H1 (cell line): ENCODE measurements around the gene SERPINB13. TPM values are rescaled to one million over a fixed set of nuclear protein-coding genes. Genes with fewer than 3 reads are reported as not detected.

Experiments used
- polyA plus RNA-seq, 7 experiments: library from polyadenylated mRNA; depleted of rRNA in 3 of 7; stranded (reverse) in 5 of 7; unstranded in 2 of 7; fragments of >200 nt in 5 of 7; fragments of 200-250 nt in 2 of 7; gene quantifications; 1 replicate in 5 of 7; 2 replicates in 1 of 7; 4 replicates in 1 of 7; pipeline versions ENCODE4 v1.2.1 to v1.2.3, GENCODE V29; 2011 to 2013; ENCODE audit warnings: missing spikeins in 2 of 7, mixed read lengths in 2 of 7
- total RNA-seq: library from RNA; stranded (reverse); fragmentation: NEBNext Ultra II Directional; extraction: Animal tissue kit (Norgen Biotek cat#: 25700); gene quantifications from 2 replicates; pipeline ENCODE4 v1.2.1, GENCODE V29; 2021
- TF ChIP-seq, protein P1 (sequence below): fragments of 300-600 bp; sonication (generic); IDR thresholded peaks from 2 replicates; pipeline ENCODE4 v1.7.1; 2012; ENCODE audit warnings: low read length, moderate library complexity, mild to moderate bottlenecking, inconsistent platforms; ENCODE audit not compliant: insufficient replicate concordance

SERPINB13 gene
- total and polyA plus RNA-seq, 2 of the 8 experiments (the other 6 are each of a cell fraction or from before 2014, with no cell fraction given) = not detected

DNA sequence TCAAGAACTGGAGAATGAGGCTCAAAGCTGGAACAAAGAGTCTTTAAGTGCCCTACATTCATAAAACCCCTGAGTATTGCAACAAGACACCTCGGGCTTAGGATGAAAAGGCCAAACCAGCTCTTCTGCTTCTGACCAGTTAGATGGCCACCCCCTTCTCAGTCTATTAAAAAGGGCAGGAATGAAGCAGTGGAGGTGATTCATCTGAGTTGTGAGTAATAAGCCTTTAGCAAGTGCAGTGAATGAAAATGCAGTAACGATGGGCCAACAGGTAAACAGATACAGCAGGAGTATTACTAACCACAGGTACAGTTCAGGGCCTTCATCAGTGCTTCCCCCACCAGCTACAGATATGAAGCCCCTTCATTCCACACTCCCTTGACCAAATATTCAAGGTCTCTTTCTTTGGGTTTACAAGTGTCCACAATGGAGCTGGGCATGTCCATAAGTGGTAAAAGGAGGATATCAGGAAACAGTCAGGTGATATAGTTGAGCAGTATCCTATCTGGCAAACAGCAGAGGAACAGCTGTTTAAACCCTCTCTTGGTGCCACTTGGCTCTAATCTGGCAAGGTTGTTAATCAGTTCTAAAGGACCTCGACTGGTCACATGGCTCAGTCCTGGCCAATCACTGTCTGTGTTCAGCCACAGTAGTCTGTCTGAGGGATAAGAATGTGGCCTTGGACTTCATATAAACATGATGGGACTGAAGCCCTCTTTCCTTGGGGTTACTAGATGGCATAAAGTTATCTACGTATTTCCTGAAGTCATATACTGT, 17.8 kb downstream of the SERPINB13 start (continued):
- TF ChIP-seq, protein P1, sequence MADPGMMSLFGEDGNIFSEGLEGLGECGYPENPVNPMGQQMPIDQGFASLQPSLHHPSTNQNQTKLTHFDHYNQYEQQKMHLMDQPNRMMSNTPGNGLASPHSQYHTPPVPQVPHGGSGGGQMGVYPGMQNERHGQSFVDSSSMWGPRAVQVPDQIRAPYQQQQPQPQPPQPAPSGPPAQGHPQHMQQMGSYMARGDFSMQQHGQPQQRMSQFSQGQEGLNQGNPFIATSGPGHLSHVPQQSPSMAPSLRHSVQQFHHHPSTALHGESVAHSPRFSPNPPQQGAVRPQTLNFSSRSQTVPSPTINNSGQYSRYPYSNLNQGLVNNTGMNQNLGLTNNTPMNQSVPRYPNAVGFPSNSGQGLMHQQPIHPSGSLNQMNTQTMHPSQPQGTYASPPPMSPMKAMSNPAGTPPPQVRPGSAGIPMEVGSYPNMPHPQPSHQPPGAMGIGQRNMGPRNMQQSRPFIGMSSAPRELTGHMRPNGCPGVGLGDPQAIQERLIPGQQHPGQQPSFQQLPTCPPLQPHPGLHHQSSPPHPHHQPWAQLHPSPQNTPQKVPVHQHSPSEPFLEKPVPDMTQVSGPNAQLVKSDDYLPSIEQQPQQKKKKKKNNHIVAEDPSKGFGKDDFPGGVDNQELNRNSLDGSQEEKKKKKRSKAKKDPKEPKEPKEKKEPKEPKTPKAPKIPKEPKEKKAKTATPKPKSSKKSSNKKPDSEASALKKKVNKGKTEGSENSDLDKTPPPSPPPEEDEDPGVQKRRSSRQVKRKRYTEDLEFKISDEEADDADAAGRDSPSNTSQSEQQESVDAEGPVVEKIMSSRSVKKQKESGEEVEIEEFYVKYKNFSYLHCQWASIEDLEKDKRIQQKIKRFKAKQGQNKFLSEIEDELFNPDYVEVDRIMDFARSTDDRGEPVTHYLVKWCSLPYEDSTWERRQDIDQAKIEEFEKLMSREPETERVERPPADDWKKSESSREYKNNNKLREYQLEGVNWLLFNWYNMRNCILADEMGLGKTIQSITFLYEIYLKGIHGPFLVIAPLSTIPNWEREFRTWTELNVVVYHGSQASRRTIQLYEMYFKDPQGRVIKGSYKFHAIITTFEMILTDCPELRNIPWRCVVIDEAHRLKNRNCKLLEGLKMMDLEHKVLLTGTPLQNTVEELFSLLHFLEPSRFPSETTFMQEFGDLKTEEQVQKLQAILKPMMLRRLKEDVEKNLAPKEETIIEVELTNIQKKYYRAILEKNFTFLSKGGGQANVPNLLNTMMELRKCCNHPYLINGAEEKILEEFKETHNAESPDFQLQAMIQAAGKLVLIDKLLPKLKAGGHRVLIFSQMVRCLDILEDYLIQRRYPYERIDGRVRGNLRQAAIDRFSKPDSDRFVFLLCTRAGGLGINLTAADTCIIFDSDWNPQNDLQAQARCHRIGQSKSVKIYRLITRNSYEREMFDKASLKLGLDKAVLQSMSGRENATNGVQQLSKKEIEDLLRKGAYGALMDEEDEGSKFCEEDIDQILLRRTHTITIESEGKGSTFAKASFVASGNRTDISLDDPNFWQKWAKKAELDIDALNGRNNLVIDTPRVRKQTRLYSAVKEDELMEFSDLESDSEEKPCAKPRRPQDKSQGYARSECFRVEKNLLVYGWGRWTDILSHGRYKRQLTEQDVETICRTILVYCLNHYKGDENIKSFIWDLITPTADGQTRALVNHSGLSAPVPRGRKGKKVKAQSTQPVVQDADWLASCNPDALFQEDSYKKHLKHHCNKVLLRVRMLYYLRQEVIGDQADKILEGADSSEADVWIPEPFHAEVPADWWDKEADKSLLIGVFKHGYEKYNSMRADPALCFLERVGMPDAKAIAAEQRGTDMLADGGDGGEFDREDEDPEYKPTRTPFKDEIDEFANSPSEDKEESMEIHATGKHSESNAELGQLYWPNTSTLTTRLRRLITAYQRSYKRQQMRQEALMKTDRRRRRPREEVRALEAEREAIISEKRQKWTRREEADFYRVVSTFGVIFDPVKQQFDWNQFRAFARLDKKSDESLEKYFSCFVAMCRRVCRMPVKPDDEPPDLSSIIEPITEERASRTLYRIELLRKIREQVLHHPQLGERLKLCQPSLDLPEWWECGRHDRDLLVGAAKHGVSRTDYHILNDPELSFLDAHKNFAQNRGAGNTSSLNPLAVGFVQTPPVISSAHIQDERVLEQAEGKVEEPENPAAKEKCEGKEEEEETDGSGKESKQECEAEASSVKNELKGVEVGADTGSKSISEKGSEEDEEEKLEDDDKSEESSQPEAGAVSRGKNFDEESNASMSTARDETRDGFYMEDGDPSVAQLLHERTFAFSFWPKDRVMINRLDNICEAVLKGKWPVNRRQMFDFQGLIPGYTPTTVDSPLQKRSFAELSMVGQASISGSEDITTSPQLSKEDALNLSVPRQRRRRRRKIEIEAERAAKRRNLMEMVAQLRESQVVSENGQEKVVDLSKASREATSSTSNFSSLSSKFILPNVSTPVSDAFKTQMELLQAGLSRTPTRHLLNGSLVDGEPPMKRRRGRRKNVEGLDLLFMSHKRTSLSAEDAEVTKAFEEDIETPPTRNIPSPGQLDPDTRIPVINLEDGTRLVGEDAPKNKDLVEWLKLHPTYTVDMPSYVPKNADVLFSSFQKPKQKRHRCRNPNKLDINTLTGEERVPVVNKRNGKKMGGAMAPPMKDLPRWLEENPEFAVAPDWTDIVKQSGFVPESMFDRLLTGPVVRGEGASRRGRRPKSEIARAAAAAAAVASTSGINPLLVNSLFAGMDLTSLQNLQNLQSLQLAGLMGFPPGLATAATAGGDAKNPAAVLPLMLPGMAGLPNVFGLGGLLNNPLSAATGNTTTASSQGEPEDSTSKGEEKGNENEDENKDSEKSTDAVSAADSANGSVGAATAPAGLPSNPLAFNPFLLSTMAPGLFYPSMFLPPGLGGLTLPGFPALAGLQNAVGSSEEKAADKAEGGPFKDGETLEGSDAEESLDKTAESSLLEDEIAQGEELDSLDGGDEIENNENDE = no peak
